ENCODE data around the gene TRAPPC1.

The TRAPPC1 gene

GRCh38 chr17:7927596-7927995, 4.2 kb downstream of the TRAPPC1 start:
- TF ChIP-seq POLR2A (IDR thresholded peaks at IDR 0.05; ENCODE audit: low read depth, low read length): no peak
- DNase-seq (ENCODE audit: insufficient read length, low spot score): peak; percentile 42
- no peak for FAIRE-seq

GRCh38 chr17:7922845-7923628, 8.7 kb downstream of the TRAPPC1 start:
- DNase-seq (ENCODE audit: insufficient read length, low spot score): no peak
- FAIRE-seq: no peak
- TF ChIP-seq POLR2A (IDR thresholded peaks at IDR 0.05; ENCODE audit: low read depth, low read length): no peak

DNA sequence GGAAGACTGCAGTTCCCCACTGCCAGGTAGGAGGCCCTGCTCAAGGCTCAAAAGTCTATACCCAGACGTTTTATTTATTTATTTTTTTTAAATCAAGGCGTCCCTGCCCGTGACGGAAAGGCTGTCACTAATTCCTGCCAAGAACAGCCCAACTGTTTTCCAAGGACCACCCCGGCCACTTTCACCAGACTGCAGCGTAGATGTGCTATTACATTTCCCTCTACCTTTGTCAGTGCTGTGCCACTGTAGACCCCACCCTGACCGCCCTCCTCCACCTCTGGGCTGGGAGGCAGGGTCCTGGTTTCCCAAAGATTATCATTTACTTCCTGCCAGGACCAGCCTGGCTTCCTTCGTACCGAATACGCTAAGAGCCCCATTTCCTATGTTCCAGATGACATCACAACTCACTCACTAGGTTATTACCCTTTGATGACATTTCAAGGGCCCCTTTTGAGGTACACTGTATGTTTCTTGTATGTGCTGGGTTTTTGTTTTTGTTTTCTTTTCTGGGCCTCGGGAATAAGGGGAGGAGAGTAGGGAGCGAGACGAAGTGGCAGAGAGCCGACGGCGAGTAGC, 9.4 kb downstream of the TRAPPC1 start:
- FAIRE-seq: no peak
- no peak for TF ChIP-seq POLR2A (IDR thresholded peaks at IDR 0.05; ENCODE audit: low read depth, low read length)
- no peak for DNase-seq (ENCODE audit: insufficient read length, low spot score)

- no peak for TF ChIP-seq POLR2A (IDR thresholded peaks at IDR 0.05; ENCODE audit: low read depth, low read length)
- FAIRE-seq (no peak), DNase-seq (ENCODE audit: insufficient read length, low spot score) (no peak)
Measured at GRCh38 chr17:7916808-7917207, 14.9 kb downstream of the TRAPPC1 start.

GRCh38 chr17:7916385-7916682, 15.4 kb downstream of the TRAPPC1 start:
- no peak for TF ChIP-seq POLR2A (IDR thresholded peaks at IDR 0.05; ENCODE audit: low read depth, low read length)
- DNase-seq (ENCODE audit: insufficient read length, low spot score) (no peak), FAIRE-seq (no peak)

DNA sequence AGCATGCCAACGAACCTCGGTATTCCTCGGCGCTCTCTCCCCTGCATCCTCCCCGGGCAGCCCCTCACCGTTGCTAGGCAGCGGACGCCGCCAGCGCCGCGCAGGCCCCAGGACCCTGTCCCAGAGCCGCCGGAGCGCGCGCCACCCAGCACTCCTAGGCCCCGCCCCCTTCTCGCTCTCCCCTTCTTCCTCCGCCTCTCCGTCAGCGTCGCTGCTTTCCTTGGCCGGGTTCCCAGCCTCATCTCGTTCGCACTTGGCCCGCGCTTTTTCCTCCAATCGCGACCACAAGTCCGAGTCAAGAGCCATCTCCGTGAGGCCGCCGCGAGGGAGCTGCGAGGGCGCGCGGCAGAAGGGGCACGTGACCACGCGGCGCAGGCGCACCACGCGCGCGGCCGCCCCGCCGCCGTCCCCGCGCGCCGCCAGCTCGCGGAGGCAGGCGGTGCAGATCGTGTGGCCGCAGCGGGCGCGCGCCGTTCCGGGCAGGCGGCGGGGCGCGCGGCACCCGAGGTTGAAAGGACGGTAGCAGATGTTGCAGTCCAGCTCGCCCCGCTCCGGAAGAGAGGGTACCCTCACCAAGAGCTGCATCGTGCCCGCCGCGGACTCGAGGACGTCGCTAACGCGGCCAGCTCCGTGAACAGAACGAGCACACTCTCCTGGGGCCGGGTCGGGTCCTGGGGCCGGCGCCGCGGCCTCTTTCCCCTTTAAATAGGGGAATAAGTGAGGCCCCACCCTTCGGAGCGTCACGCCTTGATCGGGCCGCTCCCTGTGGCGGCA, 15.9 kb downstream of the TRAPPC1 start, which contains the start of gene RNF227:
Gene RNF227, minus strand, starts transcription at position 679 of the 774 bp plus-strand sequence. Its CDS starts 94 bp downstream, at position 585.
- peak; percentile 83 for DNase-seq (ENCODE audit: insufficient read length, low spot score)
- no peak for FAIRE-seq
- peak; percentile 68 for TF ChIP-seq POLR2A (IDR thresholded peaks at IDR 0.05; ENCODE audit: low read depth, low read length)

GRCh38 chr17:7915179-7915610, 16.6 kb downstream of the TRAPPC1 start:
- FAIRE-seq: no peak
- DNase-seq (ENCODE audit: insufficient read length, low spot score): peak; percentile 50

DNA sequence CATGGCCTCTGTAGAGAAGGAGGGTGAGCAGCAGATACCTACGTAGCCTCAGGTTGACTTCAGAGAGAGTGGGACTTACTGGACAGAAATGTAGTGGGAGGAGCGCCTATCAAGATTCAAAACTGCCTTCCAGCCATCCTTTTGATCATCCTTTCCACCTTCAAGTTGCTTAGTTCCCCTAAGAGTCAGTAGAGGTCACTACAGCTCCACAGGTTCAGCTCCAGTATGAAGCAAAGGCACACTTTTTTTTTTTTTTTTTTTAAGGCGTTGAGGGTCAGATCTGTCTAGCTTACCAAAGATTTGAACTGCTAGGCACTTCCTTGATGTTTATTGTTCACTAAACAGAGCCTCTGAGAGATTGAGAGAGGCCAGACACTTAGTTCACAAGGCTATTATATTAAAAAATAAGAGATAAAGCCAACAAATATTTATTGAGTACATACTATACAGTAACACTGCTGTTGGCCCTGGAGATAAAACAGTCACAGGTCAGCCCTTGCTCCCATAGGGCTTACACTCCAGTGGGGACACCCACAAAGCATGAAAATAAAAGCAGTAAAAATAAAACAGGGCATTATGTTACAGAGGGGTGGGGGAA, 18.7 kb downstream of the TRAPPC1 start:
- FAIRE-seq (peak; percentile 20), DNase-seq (ENCODE audit: insufficient read length, low spot score) (peak; percentile 61)
- TF ChIP-seq POLR2A (IDR thresholded peaks at IDR 0.05; ENCODE audit: low read depth, low read length): no peak

More at GRCh38 chr17:7915179-7915610, 16.6 kb downstream of the TRAPPC1 start:
- TF ChIP-seq POLR2A (IDR thresholded peaks at IDR 0.05; ENCODE audit: low read depth, low read length): no peak

GRCh38 chr17:7911116-7911515, 20.6 kb downstream of the TRAPPC1 start:
- no peak for TF ChIP-seq POLR2A (IDR thresholded peaks at IDR 0.05; ENCODE audit: low read depth, low read length)
- no peak for FAIRE-seq
- DNase-seq (ENCODE audit: insufficient read length, low spot score): no peak

- DNase-seq (ENCODE audit: insufficient read length, low spot score) (no peak), FAIRE-seq (no peak)
- TF ChIP-seq POLR2A (IDR thresholded peaks at IDR 0.05; ENCODE audit: low read depth, low read length): no peak
Measured at GRCh38 chr17:7910711-7911110, 21.0 kb downstream of the TRAPPC1 start.

- DNase-seq (ENCODE audit: insufficient read length, low spot score): no peak
- no peak for TF ChIP-seq POLR2A (IDR thresholded peaks at IDR 0.05; ENCODE audit: low read depth, low read length)
- no peak for FAIRE-seq
Measured at GRCh38 chr17:7910281-7910680, 21.5 kb downstream of the TRAPPC1 start.

DNA sequence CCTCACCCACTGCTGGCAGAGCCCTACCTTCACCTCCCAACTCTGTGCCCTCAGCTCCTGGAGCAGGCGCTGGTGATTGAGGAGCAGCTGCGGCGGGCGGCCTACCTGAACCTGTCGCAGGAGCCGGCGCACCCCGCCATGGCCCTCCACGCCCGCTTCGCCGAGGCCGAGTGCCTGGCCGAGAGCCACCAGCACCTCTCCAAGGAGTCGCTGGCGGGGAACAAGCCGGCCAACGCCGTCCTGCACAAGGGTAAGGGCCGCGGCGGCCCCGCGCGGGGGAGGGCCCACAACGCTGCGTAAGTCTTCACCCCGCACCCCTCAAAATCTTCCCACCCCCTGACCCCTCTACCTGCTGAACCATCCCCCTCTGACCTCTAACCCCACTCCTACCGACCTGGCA, 22.7 kb downstream of the TRAPPC1 start:
- FAIRE-seq: no peak
- no peak for DNase-seq (ENCODE audit: insufficient read length, low spot score)
- no peak for TF ChIP-seq POLR2A (IDR thresholded peaks at IDR 0.05; ENCODE audit: low read depth, low read length)

DNA sequence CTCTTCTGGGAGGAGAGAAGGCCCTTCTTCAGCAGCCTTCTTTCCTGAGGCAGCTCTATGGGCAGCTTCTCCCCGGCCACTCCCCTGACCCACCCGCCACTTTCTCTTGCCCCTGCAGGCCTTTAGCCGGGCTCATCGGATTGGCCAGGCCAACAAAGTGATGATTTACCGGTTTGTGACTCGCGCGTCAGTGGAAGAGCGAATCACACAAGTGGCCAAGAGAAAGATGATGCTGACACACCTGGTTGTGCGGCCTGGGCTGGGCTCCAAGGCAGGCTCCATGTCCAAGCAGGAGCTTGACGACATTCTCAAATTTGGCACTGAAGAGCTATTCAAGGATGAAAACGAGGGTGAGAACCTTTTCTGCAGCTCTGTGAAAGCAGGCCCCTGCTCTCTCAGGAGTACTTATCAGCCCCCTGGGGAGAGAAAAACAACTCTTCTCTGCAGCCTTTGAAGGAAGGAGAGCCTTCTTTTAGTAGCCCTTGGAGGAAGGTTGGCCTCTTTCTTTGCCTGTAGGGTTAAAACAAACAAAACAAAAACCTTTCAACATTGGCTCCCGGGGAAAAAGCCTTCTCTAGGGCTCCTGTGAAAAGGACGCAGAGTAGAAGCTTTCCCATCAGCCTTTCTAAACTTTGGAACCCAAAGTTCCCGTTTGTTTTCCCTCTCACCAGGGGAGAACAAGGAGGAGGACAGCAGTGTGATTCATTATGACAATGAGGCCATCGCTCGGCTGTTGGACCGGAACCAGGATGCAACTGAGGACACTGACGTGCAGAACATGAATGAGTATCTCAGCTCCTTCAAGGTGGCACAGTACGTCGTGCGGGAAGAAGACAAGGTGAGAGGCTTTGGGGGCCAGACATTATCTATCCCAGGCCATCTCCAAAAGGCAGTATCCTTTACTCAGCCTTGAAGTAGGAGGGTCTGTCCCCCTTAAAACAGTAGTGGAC, 28.3 kb downstream of the TRAPPC1 start:
- DNase-seq (ENCODE audit: insufficient read length, low spot score) (no peak), FAIRE-seq (no peak)
- TF ChIP-seq POLR2A (IDR thresholded peaks at IDR 0.05; ENCODE audit: low read depth, low read length): no peak
